Stimulated activated CD8-positive, alpha-beta memory T cell treated with anti-CD3 and anti-CD28 coated beads, Interleukin-2, amount 100 ng/mL, for 1 hour (primary cell): ENCODE results near the gene FRAS1.
"Not testable (repeated sequence)": the region's sequence is repeated elsewhere in the genome, so short reads cannot be mapped to it uniquely, and the experiment has no call there.

ENCODE experiments used
- DNase-seq, 2 donors: peaks; one replicate each; pipeline ENCODE4 v3.0.0-alpha.2; 2020; ENCODE audit warnings: low read depth in 2 of 2

FRAS1 gene

DNA sequence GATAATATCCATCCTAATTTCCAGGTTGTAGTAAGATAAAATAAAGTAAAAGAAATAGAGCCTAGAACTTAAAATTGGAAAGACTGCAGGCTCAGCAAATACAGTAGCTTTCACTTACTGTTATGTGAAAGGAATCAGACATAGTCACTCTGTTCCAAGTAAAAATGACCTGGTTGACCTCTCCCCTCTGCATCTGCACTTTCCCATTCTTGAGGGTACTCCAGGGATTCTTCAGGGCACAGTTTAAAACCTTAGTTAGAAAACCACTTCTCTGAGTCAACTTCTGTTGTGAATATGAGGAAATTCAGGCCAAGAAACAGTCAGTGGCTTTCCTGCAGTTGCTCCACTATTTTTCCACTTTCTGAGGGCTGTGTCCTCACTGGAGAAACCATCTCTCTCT lies 42.9 kb downstream of the FRAS1 start:
- DNase-seq, result no peak

DNA sequence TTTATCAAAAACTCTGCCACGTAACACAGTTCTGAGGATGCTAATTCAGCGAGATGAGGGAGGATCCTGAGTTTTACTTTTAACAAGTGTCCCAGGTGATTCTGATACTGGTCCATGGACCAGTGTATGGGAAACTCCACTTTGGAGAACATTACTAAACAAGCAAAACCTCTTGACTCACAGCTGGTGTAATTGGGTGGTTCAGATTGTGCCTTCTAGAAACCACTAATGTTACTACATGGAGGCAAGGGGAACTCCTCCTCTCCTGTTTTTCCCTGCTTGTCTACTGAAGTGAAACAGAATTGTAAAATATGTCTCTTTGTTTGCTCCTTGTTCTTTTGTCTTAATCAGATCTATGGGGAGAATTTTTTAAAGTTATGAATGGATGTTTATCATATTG lies 62.6 kb downstream of the FRAS1 start:
- no peak for DNase-seq

DNA sequence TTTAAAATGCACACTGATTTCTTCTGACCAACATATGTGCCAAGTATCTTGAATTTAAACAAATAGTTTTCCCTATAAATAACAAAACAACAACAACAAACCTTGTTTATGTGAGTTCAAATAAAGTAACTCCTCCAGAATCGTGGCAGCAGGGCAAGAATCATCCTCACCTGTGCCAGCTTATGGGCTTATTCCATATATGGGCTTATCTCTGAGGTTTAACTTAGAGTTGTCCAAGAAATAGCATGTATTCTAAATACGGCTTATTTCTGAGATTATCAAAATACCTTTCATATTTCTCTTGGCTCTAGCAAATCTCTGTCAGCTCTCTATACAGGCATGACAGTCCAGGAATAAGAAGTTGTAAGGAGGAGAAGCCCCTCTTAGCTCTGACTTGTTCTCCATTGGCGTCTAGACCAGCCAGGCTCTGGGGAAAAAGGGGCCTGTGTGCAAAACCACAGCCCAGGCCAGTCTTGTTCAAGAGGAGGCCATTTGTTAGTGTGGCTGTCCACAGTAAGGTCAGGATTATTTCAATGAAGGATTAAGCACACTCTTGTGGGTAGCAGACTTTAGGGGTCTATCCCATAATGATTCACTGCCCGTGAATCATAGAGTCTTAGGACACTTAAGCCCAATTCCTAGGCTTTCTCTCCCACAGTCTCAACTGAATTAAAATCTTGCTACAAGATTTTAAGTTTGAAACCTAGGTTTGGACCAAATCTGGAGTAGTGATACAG lies 63.2 kb downstream of the FRAS1 start:
- DNase-seq, result no peak

DNA sequence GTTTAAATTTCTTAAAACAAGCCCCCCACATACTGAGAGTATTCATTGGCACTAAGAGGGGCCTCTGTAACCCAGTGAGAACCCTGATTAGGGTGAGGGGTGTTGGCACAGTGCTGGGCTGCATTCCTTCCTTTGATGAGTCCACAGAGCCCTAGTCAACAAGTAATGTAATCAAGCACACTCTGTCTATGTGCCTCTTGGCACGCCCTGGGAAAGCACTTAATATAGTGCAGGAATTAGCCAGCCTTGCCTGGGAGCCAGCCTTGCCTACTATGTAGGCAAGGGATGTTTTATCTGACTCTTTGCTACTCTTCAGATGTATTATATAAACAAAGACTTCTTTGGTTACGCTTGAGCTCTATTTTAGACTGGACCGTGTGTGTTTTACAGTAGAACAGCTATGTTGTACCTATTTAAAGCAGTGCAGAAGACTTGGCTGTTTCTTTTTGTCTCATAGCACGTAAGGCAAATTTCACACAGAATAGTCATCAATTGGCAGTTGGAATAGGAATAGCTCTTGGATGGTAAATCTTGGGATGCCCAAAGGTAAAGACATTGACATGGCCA lies 64.3 kb downstream of the FRAS1 start:
- no peak for DNase-seq

DNA sequence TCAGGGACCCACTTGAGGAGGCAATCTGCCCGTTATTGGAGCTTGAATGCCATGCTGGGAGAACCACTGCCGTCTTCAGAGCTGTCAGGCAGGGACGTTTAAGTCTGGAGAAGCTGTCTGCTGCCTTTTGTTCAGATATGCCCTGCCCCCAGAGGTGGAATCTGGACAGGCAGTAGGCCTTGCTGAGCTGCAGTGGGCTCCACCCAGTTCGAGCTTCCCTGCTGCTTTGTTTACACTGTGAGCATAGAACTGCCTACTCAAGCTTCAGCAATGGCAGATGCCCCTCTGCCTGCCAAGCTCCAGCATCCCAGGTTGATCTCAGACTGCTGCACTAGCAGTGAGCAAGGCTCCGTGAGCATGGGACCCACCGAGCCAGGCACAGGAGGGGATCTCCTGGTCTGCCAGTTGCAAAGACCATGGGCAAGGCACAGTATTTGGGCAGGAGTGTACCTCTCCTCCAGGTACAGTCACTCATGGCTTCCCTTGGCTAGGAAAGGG lies 68.8 kb downstream of the FRAS1 start:
- DNase-seq, result not testable (repeated sequence)

DNA sequence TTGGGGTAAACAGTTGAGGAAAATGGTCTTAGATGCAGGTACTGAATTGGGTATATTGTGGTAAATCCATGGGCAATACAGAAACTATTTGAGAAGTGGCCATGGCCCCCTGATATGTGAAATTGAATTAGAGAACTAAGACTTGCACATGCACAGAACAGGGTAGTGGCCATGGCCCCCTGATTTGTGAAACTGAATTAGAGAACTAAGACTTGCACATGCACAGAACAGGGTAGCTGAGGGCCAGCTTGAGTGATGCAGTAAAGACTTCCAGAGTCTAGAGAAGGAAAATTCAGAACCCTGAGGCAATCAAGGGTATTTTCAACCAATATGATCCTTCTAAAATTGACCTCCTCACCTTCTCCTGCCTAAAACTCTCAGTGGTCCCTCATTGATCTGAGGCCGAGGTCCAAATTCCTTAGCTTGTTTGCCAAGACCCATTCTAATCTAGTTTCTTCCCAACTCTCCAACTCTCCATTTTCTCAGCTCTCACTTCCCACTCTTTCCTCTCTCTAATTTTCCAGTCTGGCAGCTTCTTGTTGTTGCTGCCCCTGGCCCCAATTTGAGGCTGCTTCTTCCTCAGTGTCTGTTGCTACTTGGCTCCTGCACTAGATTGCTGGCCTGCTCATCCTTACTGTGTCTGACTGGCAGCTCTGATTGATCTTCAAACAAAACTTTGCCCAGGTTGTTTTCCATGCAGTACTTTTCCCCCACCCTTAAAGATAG lies 72.4 kb downstream of the FRAS1 start:
- no peak for DNase-seq

DNA sequence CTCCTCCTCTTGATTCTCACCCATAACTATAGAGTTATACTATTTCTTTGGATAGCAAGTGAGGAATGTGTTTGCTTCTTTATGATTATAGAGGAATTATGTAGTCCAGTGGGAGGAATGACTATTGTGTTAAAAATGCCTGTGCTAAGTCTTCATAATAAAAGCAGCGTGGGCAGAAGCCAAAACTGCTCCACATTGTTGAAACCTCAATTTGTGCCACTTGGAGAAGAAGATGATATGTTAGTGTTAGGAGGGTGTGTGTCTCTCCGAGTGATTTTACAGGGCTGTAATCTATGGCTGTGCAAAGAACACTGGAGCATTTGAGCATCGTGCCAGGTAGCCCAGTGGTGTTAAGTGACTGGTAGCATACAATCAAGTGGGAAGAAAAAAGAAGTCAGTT lies 74.3 kb downstream of the FRAS1 start:
- no peak for DNase-seq

DNA sequence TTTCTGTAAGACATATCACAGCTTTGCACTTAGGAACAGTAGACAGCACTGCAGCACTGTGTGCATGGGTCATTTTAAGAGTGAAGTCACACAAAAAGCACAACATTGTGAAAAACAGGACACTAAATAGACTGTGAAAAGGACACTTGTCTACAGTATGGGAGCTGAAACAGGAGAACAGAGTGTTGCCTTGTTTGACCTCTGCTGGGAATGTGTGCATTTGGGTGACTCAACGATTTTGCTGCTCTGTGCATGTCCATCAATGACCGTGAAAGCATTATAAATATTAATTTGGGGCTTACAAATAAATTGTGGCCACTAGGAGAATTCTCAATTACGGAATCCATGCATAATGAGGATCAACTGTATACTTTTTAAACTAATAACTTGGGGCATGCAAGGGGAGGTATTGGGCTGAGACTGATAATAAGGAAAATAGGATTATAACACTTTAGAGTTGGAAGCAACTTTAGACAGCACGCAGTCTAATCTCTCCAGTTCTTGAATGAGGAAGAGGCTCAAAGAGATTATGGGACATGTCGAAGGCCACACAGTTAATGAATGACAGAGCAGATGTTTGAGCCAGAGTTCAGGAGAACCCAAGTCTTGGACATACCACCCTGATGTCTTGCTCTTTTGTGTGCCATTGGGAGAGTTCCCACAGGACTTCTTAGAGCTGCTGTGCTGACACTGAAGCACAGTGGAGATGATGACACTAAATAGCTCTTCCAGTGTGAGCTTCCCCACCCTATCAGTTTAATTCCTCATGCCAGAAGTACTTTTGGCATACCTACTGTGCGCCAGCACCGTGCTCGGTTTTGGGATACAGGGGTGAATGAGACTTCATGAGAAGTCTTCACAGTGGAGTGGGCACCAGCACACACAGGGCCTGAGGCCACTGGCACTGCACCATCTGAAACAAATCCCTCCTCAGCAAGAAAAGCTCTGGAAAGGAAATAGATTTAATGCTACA lies 79.3 kb downstream of the FRAS1 start:
- no peak for DNase-seq

DNA sequence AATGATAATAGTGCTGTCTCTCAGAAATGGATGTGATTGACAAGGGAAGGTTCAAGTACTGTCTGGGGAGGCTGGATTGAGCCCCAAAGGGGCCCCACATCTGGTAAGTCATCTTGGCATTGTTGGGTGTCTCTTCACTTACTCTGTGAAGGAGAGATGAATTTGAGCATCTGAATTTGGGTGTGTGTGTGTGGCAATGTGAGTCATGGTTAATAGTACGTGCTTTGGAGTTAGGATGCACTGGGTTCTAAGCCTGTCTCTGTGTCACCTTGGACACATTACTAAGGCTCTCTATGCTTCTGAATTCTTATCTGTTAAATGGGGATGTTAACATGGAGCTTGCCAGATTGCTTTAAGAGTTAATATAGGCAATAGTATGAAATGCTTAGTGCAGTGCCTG lies 80.4 kb downstream of the FRAS1 start:
- DNase-seq, result no peak

DNA sequence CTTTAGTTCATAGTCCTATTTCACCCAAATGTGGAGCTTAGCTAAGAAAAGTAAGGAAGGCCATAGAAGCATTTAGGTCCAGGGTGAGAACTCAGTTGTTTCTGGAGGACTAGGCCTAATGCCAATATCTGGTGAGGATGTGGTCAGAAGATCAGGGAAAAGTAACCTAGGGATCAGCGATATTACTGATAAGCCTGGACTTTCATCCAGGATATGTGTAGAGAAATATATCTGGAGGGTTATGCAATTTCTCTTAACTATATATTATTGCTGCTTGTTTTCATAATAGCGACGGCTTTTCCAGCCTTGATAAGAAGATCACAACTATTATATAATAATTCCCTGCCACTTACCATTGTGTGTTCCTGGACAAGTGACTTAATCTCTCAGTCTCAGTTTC lies 81.1 kb downstream of the FRAS1 start:
- no peak for DNase-seq

DNA sequence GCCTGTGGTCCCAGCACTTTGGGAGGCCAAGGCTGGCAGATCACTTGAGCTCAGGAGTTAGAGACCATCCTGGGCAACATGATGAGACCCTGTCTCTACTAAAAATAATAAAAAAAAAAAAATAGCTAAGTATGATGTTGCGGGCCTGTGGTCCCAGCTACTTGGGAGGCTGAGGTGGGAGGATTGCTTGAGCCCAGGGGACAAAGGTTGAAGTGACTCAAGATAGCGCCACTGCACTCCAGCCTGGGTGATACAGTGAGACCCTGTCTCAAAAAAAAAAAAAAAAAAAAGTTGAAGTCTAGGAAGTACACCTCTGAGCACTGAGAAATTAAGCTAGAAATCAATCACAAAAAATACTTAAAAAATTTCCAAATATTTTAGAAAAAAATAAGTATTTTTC lies 86.5 kb downstream of the FRAS1 start:
- DNase-seq, result no peak

DNA sequence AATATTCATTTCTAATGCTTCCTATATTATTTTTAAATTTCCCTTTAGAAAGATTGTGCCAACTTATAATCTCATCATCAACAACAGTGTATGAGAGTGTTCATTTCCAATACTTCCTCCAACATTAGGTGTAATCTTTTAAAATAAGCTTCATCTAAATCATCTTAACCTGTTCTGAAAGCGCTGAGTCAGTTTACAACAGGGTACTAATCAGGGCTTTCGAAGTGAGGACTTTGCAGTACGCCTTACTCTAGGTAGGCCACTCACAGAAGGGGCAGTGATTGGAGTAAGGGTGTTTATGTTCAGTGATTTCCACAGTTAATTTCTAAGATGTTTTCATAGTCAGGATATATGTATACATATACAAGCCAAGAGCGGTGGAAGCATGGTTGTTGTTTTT lies 87.9 kb downstream of the FRAS1 start:
- DNase-seq, result no peak

DNA sequence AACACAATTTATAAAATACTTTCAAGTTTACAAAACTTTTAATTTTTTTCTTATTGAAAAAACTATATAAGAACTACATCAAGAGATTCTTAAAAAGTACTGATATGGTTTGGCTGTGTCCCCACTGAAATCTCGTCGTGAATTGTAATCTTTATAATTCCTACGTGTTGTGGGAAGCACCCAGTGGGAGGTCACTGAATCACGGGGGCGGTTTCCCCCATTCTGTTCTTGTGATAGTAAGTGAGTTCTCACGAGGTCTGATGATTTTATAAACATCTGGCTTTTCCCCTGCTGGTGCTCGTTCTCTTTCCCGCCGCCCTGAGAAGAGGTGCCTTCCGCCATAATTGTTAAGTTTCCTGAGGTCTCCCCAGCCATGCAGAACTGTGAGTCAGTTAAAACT lies 88.5 kb downstream of the FRAS1 start:
- no peak for DNase-seq

DNA sequence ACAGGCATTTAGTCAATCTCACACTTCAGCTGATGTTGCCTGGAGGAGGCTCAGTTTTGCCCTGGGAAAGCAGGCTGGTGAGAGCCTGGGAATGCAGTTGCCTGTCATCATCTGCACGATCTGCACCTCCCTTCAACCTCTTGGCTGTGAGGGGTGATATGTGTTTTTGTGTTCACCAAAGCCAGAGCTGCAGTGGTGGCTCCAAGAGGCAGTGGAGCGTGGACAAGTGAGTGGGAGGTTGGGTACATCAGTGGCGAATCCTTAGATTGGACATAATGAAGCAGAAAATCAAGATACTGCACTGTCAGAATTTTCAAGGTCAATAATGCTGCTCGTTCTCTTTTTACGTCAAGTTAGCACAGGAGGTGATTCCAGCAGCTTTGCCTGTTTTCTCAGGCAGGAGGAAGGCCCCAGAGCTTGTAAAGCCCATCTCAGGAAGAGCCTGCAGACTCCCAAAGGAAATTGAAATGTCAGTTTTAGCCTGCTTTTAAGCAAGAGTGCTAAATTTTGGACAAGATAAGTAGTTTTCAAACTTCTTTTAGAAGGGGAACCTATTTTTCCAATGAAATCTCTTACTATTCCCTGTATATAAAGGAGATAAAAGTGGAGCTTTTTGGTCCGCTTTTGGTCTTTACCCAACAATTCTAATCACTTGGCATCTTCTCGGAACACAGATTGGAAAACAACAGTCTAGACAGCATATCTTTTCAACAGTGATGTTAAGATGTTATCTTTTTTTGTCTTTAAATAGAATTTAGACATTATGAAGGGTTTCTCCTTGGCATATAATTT lies 92.8 kb downstream of the FRAS1 start:
- no peak for DNase-seq

DNA sequence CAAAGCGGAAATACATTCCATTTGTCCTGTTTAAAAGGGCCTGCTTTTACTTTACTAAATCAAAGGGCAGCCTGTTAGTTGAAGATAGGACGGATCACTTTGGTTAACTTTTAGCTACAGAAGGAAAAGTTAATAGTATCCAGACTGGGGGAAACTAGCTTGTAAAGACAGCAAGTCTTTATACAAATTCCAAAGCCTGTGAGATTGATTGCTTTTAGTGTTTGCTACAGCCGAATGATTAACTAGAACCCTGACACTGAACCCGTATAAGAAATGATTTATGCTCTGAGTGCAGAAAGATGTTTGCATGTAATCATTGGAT lies 93.4 kb downstream of the FRAS1 start:
- DNase-seq, result no peak

DNA sequence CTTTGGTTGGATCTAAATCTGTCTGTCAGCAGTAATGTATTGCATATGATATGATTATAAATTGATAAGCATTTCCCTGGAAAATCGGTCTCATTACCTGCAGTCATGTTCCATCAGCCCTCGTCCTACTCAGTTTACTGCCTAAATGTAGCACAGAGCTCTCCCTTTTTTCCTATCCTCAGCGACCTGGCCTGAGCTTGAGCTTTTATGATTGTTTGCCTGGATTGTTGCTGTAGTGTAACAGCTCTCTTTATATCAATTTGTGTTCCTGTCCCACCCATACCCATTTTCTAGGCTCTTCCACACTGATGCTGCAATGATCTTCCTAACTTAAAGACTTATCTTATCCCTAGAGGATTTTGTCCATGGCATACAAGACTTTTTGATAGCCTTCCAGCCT lies 95.7 kb downstream of the FRAS1 start:
- no peak for DNase-seq

DNA sequence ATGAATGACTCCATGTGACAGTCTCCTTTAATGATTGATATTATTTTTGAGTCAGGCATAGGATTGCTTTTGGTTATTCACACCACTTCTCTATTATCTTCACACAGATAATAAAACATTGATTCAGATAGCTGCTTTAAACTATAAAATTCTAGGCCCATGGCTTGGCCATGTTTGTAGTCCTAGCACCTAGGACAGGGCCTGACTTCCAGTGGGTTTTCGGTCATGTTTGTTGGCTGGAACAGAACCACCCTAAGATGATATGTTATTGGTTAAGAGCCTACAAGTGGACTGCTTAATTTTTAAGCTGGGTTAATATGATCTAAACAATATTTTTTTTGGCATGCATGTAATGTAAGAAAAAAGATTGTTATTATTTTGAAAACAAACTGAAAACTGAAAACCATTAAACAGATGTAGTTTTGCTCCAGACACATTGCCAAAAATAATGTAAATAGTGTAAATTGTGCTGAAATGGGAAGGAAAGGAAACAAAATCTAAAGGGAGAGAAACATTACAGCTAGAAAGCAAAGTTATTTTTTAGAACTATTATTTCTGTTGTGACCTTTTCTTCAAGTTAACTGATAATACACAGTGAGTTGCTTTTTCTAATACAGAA lies 98.0 kb downstream of the FRAS1 start:
- DNase-seq, result no peak

DNA sequence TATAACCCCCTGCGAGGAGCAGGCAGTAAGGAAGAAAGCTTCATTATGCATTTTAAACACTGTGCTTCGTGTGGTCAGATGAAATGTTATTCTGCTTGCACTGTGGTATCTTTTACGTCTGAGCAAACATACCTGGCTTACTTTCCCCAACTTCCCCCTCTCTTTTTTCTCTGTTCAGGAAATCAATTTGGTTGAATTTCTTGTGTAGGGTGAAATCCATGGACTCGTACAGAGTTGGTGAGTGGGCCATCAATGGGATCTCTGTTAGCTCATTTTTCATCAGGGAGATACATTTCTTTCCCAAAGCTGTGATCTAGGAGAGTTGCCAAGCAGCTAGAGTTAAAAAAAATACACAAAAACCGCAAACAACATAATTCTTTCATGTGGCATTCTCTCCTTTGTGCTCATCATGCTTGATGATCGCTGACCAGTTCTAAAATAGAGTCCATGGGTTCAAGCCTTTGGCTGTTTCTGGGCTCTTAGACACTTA lies 98.5 kb downstream of the FRAS1 start:
- DNase-seq, result no peak

DNA sequence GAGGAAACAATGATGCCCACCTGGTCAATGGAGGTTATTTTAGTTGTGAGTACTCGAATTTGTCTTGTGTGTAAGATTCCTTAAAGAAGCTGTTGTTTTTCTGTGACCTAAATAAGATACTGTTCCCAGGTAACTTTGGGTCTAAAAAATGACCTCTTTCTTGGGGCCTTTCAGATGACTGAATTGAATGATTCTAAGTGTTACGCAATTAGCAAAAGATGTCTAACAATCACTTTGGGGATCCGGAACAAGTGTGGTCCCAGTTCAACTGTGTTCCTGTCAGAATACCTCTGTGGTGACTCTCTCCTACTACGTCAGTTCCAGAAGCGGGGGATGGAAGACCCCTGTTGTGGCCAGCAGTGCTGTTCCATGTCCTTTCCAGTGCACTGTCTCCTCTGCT lies 99.4 kb downstream of the FRAS1 start:
- DNase-seq, result no peak

DNA sequence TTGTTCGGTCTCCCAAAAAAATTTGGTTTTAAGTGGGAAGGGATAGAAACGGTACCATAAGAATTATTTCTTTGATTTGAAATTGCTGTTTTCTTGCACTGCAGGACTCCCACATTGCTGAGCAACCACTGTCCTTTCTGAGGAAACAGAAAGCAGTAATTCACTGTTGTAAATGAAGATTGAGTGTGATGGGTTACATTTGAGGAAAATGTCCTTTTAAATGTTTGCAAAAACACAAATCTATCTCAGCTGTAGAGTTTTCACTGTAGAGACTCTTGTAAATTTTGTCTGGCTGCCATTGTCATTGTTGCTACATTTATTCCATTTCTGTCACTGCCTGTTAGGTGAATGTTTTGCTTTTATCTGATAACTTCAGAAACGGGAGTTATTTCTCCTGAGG lies 105.2 kb downstream of the FRAS1 start:
- no peak for DNase-seq

DNA sequence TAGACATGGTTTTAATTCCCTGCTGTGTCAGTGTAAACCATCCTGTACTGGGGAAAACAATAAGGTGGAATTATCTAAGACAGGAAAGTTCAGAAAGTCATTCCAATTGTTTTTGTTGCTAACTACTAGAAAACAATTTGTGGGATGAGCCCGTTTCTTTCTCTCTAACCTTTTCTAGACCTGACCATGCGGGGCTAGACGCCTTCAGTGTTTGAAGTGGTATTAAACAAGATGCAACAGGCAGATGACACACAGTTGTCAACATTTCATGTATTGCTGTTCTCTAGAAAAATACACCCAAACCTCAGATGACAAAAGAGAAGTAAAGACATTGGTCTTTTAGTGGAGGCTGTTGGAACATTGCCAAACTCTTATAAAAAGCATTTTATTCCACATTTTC lies 105.7 kb downstream of the FRAS1 start:
- no peak for DNase-seq
